SK-N-SH (cell line): Measurements from ENCODE around the gene CCDC102A. TPM values are rescaled to one million over a fixed set of nuclear protein-coding genes. Genes with fewer than 3 reads are reported as not detected.

Experiments
- CTCF ChIA-PET: fragments of 300-600, 350-600 bp; formaldehyde crosslinking; extraction: SDS; loops from one replicate; lab custom pipeline; 2021; lab: Yijun Ruan, JAX
- POLR2A ChIA-PET: fragments of 350-600 bp; sonication (Branson Sonifier 250); formaldehyde crosslinking; extraction: SDS; loops from one replicate; lab custom pipeline; 2020; ENCODE audit warnings: antibody characterized with exemption, inconsistent platforms; lab: Yijun Ruan, JAX
- DNase-seq: peaks from one replicate; pipeline ENCODE4 v3.0.0; 2012
- H2AFZ ChIP-seq: fragments of 200-600 bp; sonication (generic); 2 replicates; pipeline ENCODE4 v1.8.1; 2016; ENCODE audit warnings: antibody characterized with exemption, mild to moderate bottlenecking, low read depth
- H3F3A ChIP-seq: fragments of 200-600 bp; sonication (generic); replicated peaks from 2 replicates; pipeline ENCODE3; 2016; ENCODE audit warnings: antibody characterized with exemption, mild to moderate bottlenecking; ENCODE audit not compliant: insufficient read depth
- H3K27ac ChIP-seq, 2 experiments: fragments of 200-500 bp in 1 of 2; fragments of 200-600 bp in 1 of 2; sonication (Bioruptor generic) in 1 of 2; sonication (generic), shearing (Covaris generic) in 1 of 2; 2 replicates each; pipeline versions ENCODE4 v1.5.1 to v1.6.1; 2014 to 2016; ENCODE audit warnings: low read depth in 2 of 2, inconsistent platforms in 1 of 2, low read length in 1 of 2, mild to moderate bottlenecking in 1 of 2, mixed read lengths in 1 of 2
- H3K27me3 ChIP-seq: fragments of 200-600 bp; sonication (generic), shearing (Covaris generic); 2 replicates; pipeline ENCODE4 v1.6.1; 2016; ENCODE audit warnings: mixed run types; ENCODE audit not compliant: insufficient read depth
- H3K36me3 ChIP-seq, 2 experiments: fragments of 200-500 bp in 1 of 2; fragments of 200-600 bp in 1 of 2; sonication (Bioruptor generic) in 1 of 2; sonication (generic) in 1 of 2; replicated peaks in 1 of 2; 2 replicates each; pipeline versions ENCODE3 to v1.5.1; 2014 to 2016; ENCODE audit warnings: low read length in 1 of 2, mild to moderate bottlenecking in 1 of 2; ENCODE audit not compliant: insufficient read depth in 2 of 2, control insufficient read depth in 1 of 2
- H3K4me1 ChIP-seq, 2 experiments: fragments of 200-500 bp in 1 of 2; fragments of 200-600 bp in 1 of 2; sonication (Bioruptor generic) in 1 of 2; sonication (generic), shearing (Covaris generic) in 1 of 2; 2 replicates each; pipeline versions ENCODE4 v1.5.1 to v1.6.1; 2014 to 2016; ENCODE audit warnings: low read depth in 1 of 2, low read length in 1 of 2, mixed run types in 1 of 2; ENCODE audit not compliant: insufficient read depth in 2 of 2, control insufficient read depth in 1 of 2
- H3K4me2 ChIP-seq: fragments of 200-600 bp; sonication (generic), shearing (Covaris generic); 2 replicates; pipeline ENCODE4 v1.6.1; 2017; ENCODE audit warnings: mixed run types
- H3K4me3 ChIP-seq, 2 experiments: fragments of 200-500 bp in 1 of 2; fragments of 200-600 bp in 1 of 2; sonication (Bioruptor generic) in 1 of 2; sonication (generic), shearing (Covaris generic) in 1 of 2; 2 replicates each; pipeline versions ENCODE4 v1.5.1 to v1.8.1; 2014 to 2016; ENCODE audit warnings: low read depth in 2 of 2, inconsistent platforms in 1 of 2, low read length in 1 of 2, mild to moderate bottlenecking in 1 of 2, mixed read lengths in 1 of 2, moderate library complexity in 1 of 2
- H3K79me2 ChIP-seq: fragments of 200-600 bp; sonication (generic); 2 replicates; pipeline ENCODE4 v1.8.1; 2017; ENCODE audit warnings: mild to moderate bottlenecking; ENCODE audit not compliant: insufficient read depth
- H3K9ac ChIP-seq: fragments of 200-600 bp; sonication (generic); 2 replicates; pipeline ENCODE4 v1.6.1; 2017; ENCODE audit warnings: mixed run types
- H3K9me2 ChIP-seq: fragments of 200-600 bp; sonication (generic); 2 replicates; pipeline ENCODE4 v1.6.1; 2017; ENCODE audit warnings: mixed run types
- H3K9me3 ChIP-seq: fragments of 200-600 bp; sonication (generic); 2 replicates; pipeline ENCODE4 v1.6.1; 2017; ENCODE audit warnings: mixed run types, mild to moderate bottlenecking, moderate library complexity
- H4K20me1 ChIP-seq: fragments of 200-600 bp; sonication (generic); 2 replicates; pipeline ENCODE4 v1.6.1; 2017; ENCODE audit warnings: mild to moderate bottlenecking, mixed run types; ENCODE audit not compliant: insufficient read depth
- CHD2 ChIP-seq: fragments of 150-350 bp; IDR thresholded peaks from 2 replicates; pipeline ENCODE4 v1.6.1; 2018; ENCODE audit warnings: low read length; ENCODE audit not compliant: partially characterized antibody
- ELF1 ChIP-seq: IDR thresholded peaks from 2 replicates; pipeline ENCODE4 v1.4.0; 2012
- EP300 ChIP-seq, 2 experiments: IDR thresholded peaks; 2 replicates each; pipeline versions ENCODE4 v1.4.0 to v1.6.1; 2012; ENCODE audit warnings: borderline replicate concordance in 1 of 2, low read depth in 1 of 2, low read length in 1 of 2
- EZH2phosphoT487 ChIP-seq: fragments of 200-600 bp; sonication (generic); IDR thresholded peaks from 2 replicates; pipeline ENCODE4 v1.6.1; 2017; ENCODE audit warnings: low read depth, mixed run types, mild to moderate bottlenecking, antibody characterized with exemption, moderate library complexity, borderline replicate concordance
- FOSL2 ChIP-seq: IDR thresholded peaks from 2 replicates; pipeline ENCODE4 v1.4.0; 2012; ENCODE audit warnings: low read depth, mild to moderate bottlenecking, moderate library complexity, borderline replicate concordance
- FOXJ3 ChIP-seq: sonication (generic); formaldehyde crosslinking; IDR thresholded peaks from 2 replicates; pipeline ENCODE4 v1.5.1; 2020; ENCODE audit warnings: mild to moderate bottlenecking, missing genetic modification reagents
- FOXM1 ChIP-seq: IDR thresholded peaks from 2 replicates; pipeline ENCODE4 v1.4.0; 2012; ENCODE audit warnings: low read depth, mild to moderate bottlenecking
- GATA2 ChIP-seq: sonication (generic); formaldehyde crosslinking; IDR thresholded peaks from 2 replicates; pipeline ENCODE4 v1.5.0; 2020; ENCODE audit warnings: mild to moderate bottlenecking, missing genetic modification reagents
- IRF3 ChIP-seq: fragments of 150-350 bp; IDR thresholded peaks from 2 replicates; pipeline ENCODE4 v1.6.1; 2016; ENCODE audit warnings: mild to moderate bottlenecking, low read depth, low read length
- JUND ChIP-seq: IDR thresholded peaks from 2 replicates; pipeline ENCODE4 v1.4.0; 2012
- MXI1 ChIP-seq: IDR thresholded peaks from 2 replicates; pipeline ENCODE4 v1.6.1; 2012; ENCODE audit warnings: mild to moderate bottlenecking, low read depth, low read length, improper control_type of control experiment
- NFIC ChIP-seq: IDR thresholded peaks from 2 replicates; pipeline ENCODE4 v1.4.0; 2012; ENCODE audit warnings: borderline replicate concordance
- POLR2AphosphoS5 ChIP-seq: IDR thresholded peaks from 2 replicates; pipeline ENCODE4 v1.6.1; 2012; ENCODE audit warnings: low read depth, low read length
- RCOR1 ChIP-seq: fragments of 150-350 bp; IDR thresholded peaks from 2 replicates; pipeline ENCODE4 v1.6.1; 2017; ENCODE audit warnings: antibody characterized with exemption, low read length
- RFX5 ChIP-seq: IDR thresholded peaks from 2 replicates; pipeline ENCODE4 v1.6.1; 2012; ENCODE audit warnings: mild to moderate bottlenecking, improper control_type of control experiment, low read length
- ZBTB33 ChIP-seq: IDR thresholded peaks from 2 replicates; pipeline ENCODE4 v1.4.0; 2012; ENCODE audit warnings: low read depth, borderline replicate concordance
- WGBS: methylation state at CpG from one replicate; pipeline ENCODE4 v1.1.6; 2017; ENCODE audit warnings: low lambda C conversion rate; 5-methylcytosine and 5-hydroxymethylcytosine counted together
- polyA plus RNA-seq, 3 experiments: library from polyadenylated mRNA; depleted of rRNA; stranded (reverse); fragments of >200 nt; gene quantifications; 2 replicates each; pipeline ENCODE4 v1.2.3, GENCODE V29; 2012
- TF ChIP-seq, protein P1 (sequence below): IDR thresholded peaks from 2 replicates; pipeline ENCODE4 v1.6.1; 2012; ENCODE audit warnings: mild to moderate bottlenecking, low read depth, low read length, moderate library complexity
- TF ChIP-seq, protein P2 (sequence below): fragments of 150-350 bp; IDR thresholded peaks from 2 replicates; pipeline ENCODE4 v1.6.1; 2017; ENCODE audit warnings: antibody characterized with exemption, low read length, low read depth, borderline replicate concordance

CCDC102A gene
- polyA plus RNA-seq, 1 of the 3 experiments (the other 2 are of a cell fraction): 26.2 TPM

GRCh38 chr16:57563487-57563750 lies 27.0 kb upstream of the CCDC102A start:
- H3K9me2 ChIP-seq: no peaks in the 10 kb centered on the region
- H3K9me3 ChIP-seq: no peaks in the 10 kb centered on the region
- H3K79me2 ChIP-seq: no peaks in the 10 kb centered on the region
- H4K20me1 ChIP-seq: no peaks in the 10 kb centered on the region
- no peak overlapping the region for H3K27ac ChIP-seq
- no peak overlapping the region for H3K4me3 ChIP-seq
- H3K4me2 ChIP-seq: no peak overlapping the region
- no peaks in the 10 kb centered on the region for H3K36me3 ChIP-seq
- no CpG with 5 or more reads among the region's 3 CpGs for WGBS
- CTCF ChIA-PET: interaction anchor here (2.0 to 4.9 kb wide), 2 partner anchors 13 to 18 kb away, joined by 5 to 23 read pairs; no protein-coding TSS in a partner anchor
- peaks cover 0 to 4% of the 10 kb centered on the region in 2 experiments; a peak in 2 of 4 replicates for H3K4me1 ChIP-seq
- TF ChIP-seq NFIC (no peak), EZH2phosphoT487 (no peak), EP300 (IDR thresholded peaks at IDR 0.05; ENCODE audit: borderline replicate concordance in 1 of 2, low read depth in 1 of 2, low read length in 1 of 2) (no peak), FOXJ3 (no peak), ZBTB33 (no peak), RFX5 (no peak), GATA2 (CRISPR knock-in tag) (no peak), RCOR1 (no peak), FOSL2 (no peak), MXI1 (no peak), FOXM1 (no peak), JUND (no peak), POLR2AphosphoS5 (no peak), IRF3 (no peak), ELF1 (no peak), CHD2 (no peak)
- TF ChIP-seq, protein P1, sequence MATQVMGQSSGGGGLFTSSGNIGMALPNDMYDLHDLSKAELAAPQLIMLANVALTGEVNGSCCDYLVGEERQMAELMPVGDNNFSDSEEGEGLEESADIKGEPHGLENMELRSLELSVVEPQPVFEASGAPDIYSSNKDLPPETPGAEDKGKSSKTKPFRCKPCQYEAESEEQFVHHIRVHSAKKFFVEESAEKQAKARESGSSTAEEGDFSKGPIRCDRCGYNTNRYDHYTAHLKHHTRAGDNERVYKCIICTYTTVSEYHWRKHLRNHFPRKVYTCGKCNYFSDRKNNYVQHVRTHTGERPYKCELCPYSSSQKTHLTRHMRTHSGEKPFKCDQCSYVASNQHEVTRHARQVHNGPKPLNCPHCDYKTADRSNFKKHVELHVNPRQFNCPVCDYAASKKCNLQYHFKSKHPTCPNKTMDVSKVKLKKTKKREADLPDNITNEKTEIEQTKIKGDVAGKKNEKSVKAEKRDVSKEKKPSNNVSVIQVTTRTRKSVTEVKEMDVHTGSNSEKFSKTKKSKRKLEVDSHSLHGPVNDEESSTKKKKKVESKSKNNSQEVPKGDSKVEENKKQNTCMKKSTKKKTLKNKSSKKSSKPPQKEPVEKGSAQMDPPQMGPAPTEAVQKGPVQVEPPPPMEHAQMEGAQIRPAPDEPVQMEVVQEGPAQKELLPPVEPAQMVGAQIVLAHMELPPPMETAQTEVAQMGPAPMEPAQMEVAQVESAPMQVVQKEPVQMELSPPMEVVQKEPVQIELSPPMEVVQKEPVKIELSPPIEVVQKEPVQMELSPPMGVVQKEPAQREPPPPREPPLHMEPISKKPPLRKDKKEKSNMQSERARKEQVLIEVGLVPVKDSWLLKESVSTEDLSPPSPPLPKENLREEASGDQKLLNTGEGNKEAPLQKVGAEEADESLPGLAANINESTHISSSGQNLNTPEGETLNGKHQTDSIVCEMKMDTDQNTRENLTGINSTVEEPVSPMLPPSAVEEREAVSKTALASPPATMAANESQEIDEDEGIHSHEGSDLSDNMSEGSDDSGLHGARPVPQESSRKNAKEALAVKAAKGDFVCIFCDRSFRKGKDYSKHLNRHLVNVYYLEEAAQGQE: no peak
- TF ChIP-seq, protein P2, sequence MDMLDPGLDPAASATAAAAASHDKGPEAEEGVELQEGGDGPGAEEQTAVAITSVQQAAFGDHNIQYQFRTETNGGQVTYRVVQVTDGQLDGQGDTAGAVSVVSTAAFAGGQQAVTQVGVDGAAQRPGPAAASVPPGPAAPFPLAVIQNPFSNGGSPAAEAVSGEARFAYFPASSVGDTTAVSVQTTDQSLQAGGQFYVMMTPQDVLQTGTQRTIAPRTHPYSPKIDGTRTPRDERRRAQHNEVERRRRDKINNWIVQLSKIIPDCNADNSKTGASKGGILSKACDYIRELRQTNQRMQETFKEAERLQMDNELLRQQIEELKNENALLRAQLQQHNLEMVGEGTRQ: no peak
- TF ChIP-seq, all 33 proteins: peak for 0
- Histone ChIP-seq H3K9ac (no peak overlapping the region), H3F3A (peaks cover 8% of the 10 kb centered on the region), H3K27me3 (peaks cover 2% of the 10 kb centered on the region; the same call in 1 of the 2 replicates), H2AFZ (no peak overlapping the region)
- POLR2A ChIA-PET: no interaction called here
- DNase-seq: no peak
